ENCODE results near the gene PLTP.

DNA sequence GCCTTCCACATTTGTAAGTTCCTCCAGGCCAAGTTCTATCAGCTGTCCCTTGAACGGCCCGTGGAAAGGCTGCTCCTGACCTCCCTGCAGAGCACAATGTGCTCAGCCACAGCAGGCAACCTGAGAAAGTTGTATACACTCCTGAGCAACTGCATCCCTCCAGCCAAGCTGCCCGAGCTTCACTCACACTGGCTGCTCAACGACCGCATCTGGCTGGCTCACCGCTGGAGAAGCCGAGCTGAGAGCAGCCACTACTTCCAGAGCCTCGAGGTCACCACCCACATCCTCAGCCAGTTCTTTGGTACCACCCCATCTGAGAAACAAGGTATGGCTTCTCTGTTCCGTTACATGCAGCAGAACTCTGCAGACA is 28.9 kb downstream of the PLTP start:
- no peak for TF ChIP-seq POLR2A (IDR thresholded peaks at IDR 0.05)
- TF ChIP-seq, protein P1, sequence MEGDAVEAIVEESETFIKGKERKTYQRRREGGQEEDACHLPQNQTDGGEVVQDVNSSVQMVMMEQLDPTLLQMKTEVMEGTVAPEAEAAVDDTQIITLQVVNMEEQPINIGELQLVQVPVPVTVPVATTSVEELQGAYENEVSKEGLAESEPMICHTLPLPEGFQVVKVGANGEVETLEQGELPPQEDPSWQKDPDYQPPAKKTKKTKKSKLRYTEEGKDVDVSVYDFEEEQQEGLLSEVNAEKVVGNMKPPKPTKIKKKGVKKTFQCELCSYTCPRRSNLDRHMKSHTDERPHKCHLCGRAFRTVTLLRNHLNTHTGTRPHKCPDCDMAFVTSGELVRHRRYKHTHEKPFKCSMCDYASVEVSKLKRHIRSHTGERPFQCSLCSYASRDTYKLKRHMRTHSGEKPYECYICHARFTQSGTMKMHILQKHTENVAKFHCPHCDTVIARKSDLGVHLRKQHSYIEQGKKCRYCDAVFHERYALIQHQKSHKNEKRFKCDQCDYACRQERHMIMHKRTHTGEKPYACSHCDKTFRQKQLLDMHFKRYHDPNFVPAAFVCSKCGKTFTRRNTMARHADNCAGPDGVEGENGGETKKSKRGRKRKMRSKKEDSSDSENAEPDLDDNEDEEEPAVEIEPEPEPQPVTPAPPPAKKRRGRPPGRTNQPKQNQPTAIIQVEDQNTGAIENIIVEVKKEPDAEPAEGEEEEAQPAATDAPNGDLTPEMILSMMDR (IDR thresholded peaks at IDR 0.05), result no peak

Measured in testis (tissue), 2 donors.